HG03095 (cell line): ENCODE results near the gene EGFLAM.

Experiments used
- ATAC-seq: cut with Tn5 transposase; IDR thresholded peaks from one replicate; pipeline ENCODE4 v1.9.1; 2021; ENCODE audit warnings: moderate library complexity; ENCODE audit not compliant: unreplicated experiment

Gene EGFLAM

DNA sequence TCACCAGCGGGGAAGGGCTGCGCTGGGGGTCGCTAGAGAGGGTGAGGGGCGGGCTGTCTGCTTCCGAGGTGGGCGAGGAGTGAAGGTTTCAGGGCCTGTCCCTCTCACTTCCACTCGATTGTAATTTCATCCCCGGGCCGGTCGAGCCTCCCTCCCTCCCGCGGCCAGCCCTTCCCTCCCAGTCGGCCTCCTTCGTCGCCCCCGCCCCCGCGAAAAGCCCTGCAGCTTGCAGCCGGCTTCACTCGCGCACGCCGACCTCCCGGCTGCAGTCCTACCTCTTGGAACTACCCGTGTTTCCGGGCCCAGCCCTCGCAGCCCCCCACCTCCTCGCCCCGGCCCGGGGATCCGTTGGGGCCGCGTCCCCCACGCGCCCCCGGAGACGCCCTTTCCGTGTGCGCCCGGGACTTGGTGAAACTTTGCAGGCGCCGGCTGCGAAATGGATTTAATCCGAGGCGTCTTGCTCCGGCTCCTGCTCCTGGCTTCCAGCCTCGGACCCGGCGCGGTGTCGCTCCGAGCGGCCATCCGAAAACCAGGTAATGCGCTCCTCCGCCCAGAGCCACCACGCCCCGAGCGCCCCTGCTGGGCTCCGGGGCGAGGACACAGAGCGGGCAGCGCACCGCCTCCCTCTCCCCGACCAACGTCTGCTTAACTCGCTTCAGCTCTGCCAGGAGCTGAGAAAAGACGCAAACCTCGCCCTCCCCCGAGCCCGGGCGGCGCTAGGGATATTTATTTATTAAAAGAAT is at the start of gene EGFLAM:
Gene EGFLAM, plus strand, starts transcription at position 241 of the 743 bp plus-strand sequence. Its CDS starts 196 bp downstream, at position 437.
- no peak for ATAC-seq

DNA sequence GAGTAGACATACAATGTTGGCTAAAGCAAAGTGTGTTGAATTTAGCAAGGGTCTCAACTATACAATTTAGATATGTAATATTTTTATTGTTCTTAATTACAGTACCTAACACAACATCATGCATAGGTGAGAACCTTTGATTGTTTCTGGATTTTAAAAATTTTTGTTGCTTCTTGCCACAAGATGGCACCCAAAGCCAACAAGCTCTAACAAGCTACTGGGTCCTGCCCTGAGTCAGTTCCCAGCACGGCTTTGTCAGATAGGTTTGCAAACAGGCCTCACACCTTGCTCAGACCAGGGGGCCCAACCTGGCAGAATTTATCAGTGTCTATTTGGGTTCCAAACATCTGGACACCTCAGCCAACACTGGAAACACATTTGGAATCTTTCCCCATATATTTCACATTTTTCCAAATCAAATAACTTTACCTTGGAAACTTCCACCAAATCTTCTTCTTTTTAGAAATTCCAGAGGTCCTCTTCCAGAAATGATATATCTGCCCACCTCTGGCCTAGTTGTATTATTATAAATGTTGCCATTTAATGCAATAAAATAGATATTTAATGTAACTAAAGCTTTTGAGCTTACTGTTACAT is 49.5 kb upstream of the EGFLAM start:
- ATAC-seq = no peak

DNA sequence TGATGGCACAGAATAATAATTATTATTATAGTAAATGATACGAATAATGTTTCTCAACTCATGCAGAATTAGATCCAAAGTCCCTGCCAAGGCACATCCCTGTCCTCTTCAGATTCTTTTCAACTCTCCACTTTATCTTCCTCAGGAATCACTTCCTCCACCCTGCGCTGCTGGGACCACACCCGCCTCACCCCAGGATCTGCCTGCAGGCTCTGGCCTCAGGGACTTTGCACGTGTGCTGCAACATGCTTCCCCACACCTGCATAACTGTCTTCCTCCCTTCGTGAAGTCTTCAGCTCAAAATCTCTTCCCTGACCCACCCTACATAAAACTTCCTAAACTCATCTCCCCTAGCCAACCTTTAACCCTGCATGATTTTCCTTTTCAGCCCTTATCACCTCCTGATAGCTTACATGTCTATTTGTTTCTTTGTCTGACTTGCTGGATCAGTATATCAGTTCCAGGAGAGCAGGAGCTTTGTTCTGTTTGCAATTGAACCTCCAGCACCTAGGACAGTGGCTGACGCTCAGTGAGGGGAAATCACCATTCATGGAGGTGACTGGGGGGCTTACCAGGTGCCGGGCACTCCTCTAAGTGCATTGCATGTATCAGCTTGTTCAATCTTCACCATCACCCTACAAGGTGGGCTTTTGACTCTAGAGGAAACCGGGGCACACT is 47.5 kb upstream of the EGFLAM start:
- ATAC-seq = no peak

DNA sequence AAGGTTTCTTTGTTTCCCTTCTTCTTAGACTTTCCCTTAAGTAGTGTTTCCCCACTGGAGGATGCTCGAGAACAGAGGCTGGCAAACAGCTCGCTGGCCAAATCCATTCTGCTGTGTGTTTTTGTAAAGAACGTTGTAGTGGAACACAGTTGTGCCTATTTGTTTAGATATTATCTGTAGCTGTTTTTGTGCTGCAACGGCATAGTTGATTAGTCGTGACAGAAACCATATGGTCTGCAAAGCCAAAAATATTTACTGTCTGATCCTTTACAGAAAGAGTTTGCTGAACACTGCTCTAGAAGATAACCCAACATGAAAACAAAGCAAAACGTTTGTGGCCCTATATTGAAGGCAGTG is 47.0 kb upstream of the EGFLAM start:
- no peak for ATAC-seq

DNA sequence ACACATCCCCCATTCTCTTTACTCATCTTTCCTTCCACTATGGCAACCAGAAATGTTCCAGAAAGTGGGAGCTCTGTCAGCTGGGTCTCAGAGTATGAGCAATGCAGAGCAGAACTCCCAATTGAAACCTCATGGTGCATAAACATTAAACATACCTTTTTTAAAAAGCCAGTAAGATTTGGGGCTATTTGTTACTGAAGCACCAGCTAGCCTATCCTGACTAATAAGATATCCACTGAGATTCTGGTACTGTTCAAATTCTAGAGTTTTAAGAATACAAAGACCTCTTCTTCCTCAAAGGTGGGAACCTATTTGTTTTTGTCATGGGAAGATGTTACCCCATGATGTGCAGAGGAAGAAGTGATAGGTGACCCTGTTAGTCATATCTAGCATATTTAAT is 46.1 kb upstream of the EGFLAM start:
- ATAC-seq = no peak

DNA sequence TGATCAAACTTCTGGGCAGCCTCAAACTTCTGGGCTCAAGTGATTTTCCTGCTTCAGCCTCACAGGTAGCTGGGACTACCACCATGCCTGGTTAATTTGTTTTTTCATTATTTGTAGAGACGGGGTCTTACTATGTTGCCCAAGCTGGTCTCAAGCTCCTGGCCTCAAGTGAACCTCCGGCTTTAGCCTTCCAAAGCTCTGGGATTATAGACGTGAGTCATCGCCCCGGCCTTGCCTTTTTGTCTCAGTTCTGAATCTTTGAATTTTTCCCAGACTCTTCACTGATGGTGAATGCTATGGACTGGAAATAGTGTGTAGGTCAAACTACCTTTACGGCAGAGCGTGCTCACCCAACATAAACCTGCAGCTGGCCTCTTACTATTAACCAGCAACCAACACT is 32.3 kb upstream of the EGFLAM start:
- no peak for ATAC-seq

DNA sequence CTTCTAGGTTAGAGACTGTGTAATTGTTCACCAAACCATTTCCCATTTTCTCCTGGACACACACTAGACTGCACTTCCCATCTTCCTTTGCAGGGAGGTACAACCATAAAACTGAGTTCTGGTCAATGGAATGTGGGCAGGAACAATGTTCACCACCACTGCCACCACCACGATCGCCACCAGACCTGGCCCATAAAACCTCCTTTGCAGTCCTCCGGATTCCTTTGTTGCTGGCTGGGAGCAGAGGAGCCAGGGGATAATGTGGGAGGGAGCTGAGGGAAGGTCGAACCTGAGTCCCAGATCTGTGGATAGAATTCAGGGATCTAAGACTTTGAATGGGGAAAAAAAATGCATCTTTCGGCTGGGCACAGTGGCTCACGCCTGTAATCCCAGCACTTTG is 29.4 kb upstream of the EGFLAM start:
- no peak for ATAC-seq

DNA sequence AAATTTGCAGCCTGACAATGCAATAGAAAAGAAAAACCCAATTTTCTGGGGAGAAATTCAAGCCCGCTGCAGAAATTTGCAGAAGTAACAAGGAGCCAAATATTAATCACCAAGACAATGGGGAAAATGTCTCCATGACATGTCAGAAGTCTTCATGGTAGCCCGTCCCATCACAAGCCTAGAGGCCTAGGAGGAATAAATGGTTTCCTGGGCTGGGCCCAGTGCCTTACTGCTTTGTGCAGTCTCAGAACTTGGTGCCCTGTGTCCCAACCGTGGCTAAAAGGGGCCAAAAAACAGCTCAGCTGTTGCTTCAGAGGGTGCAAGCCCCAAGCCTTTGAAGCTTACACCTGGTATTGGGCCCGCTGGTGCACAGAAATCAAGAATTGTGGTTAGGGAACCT is 23.6 kb upstream of the EGFLAM start:
- no peak for ATAC-seq

DNA sequence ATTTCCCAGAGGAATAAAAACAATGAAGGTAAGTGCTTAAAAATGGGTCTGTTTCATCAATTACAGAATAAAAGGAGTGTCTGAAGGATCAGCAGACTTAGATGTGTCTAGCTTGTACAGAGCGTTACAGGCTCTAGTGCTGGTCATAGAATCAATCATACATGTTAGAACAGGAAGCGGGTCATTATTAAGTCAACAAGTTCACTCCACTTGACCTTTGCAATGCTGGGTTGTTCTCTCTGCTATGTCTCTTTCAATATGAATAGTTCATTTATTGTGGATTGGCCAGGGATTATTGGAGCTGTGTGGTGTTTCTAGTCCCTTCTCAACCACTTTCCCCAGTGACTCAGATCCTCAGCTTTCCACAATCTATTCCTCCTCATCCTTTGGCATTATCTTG is 20.7 kb upstream of the EGFLAM start:
- no peak for ATAC-seq

DNA sequence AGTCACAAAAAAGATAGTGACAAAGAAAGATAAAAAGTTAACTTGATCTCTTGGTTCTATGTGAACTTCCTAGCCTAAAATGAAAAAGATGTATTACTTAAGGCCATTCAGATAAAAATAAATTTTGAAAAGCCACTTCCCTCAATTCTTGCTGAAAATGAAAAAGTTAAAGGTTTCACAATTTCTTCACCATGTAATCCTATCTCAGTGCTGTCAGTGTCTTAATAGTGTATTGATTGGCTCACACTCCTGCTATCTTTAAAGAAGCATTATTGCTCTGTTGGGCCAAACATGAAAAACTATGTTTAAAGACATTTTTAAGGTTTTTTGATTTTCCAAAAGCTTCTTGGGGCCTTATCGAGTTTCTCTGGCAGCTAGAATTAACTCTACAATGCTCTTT is 18.1 kb upstream of the EGFLAM start:
- no peak for ATAC-seq

DNA sequence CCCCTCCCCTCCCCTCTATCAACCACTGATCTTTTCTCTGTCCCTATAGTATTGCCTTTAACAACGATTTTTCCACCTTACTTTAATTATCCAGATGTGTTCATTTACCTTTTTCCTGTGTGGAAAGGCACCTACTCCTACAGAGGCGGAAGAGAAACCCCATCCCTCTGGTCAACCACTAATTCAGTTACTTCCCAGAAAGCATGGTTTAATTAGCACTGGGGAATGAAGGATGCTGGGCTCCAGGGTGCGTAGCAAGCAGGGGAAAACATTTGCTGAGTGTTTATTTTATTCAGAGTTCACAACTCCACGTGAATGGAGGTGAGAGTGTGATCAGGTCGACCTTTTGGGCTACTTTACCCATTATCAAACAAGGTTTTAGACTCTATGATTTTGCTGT is 16.7 kb upstream of the EGFLAM start:
- ATAC-seq = no peak

DNA sequence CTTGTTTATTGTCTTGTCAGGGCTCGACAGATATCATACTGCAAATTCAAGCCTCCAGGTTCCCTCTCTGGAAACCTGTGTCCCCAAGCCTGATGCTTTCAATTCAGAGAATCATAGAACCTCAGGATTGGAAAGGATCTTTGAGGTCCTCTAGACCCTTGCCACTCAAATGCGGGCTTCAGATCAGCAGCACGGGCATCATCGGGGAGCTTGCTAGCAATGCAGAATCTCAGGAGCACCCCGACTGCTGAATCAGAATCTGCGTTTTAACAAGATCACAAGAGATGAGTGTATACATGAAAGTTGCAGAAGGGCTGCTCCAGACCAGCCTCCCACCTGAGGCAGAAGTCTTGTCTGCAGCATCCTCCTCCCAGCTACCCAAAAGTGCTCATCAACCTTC is 13.1 kb upstream of the EGFLAM start:
- ATAC-seq = no peak

DNA sequence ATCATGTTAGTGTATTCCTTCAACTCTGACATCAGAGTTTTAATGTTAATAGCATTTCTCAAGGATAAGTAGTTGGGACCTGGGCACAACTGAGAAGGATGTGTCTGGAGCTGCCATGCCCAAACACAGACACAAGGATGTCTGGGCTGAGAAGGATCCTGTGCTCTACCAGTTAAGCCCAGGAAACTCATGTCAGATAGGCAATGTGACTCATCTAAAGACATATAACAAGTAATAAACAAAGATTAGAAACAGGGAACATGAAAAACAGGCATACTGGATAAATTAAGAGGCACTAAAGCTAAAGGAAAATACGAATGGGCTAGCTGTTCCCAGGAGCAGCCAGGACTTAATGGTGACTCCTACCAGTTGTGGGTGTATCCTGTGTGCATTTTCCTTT is 9.1 kb upstream of the EGFLAM start:
- ATAC-seq = no peak

DNA sequence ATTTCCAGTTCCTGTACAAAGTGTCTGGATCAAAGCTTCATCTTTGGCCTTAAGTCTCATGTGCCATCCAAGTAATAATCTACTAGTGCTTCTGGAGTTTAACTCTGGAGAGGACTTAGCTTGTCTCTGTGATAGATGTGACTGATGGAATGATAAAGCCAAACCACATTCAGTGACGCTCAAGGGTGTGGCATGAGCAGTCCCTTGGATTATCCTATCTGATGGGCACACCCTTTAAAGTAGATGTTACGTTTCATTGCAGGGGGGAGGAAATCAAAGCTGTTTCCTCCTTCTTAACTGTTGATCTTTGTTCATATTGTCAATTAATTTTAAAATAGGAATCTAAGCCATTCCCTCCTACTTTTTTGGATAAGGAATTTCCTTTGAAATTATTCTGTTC is 8.5 kb upstream of the EGFLAM start:
- no peak for ATAC-seq

DNA sequence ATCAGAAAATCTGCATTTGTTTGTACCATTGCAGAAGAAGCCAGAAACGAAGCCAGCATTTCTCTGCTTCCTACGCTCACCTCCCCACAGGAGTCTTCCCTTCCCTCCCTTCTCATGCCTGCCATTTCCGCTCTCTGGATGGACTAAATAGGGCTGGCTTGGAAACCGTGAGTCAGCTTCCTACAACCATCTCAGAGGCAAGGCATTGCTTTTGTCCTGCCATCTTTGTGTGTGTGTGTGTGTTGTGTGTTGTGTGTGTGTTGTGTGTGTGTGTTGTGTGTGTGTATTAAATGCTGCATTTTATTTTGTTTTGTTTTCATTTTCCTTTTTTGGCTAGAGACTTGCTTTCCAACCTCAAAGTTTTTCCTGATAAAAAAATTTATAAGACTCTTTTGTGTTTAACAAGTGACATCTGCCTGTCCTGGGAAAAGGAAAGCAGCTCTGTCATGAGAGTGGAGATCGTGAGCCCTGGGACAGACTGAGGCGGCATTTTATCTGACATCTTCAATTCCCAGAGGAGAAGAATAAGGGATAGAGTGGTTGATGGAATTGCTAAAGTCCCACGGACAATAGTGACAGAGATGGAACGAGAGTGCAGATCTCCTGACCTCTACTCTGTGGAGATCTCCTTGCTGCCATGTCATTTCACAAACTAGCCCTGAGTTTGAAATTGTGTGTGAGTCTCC is 7.5 kb upstream of the EGFLAM start:
- ATAC-seq = no peak

DNA sequence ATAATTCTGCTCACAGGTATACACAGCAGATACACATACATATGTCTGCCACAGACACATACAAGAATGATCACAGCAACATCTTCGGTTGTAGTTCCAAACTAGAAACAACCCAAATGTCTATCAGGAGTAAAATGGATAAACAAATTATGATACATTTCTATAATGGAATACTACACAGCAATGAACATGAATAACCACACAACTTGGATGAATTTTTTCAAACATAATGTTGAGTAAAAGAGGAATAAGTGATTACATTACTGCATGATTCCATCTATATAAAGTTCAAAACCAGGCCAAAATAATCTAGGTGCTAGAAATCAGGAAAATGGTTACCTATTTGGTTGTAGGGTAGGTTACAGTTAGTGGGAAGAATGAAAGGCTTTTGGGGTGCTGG is 4.6 kb upstream of the EGFLAM start:
- ATAC-seq = no peak

DNA sequence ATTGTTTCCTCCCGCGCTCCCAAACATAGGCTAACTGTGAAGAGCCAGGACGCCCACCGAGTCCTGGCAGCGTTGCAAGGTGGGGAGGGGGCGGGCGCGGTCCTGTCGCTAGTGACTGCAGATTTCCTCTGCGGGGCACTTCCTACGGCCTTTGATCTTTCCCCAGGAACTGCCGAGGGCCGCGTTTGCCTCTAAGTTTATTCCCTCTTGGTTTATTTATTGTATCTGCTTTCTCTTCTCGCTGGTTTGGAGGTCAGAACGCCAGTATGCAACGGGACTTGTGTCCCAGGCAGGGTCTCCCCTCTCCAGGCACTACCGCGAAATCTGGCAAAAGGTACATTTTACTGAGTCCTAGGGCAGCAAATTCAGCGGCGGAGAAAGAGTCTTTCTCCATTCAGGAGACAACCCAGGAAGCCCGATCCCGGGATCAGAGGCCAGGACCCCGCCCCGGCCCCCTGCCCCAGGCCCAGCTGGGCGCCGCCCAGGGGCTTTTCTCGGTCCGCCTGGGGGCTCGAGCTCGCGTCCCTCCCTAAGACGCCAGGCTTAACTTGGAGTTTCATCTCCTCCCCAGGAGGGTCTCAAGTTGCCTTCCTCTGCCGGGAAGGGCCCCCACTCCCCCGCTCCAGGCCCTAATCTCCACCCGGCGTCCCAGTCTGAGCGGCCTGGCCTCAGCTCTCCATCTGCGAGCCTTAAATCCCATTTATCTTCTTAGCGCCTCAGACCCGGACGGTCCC is 884 bp upstream of the EGFLAM start:
- ATAC-seq = no peak

DNA sequence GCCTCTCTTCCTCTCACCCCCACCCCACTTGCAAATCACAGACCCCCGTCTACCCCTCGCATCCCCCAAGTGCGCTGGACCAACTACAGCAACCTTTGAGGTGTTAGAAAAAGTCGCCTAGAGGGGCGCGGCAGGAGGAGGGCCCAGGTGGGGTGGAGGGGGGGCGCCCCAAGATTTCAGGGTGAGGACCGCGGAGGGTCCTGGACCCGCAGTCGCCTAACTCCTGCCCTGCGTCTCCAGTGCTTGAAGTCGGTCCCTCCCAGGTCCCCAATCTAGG is 379 bp upstream of the EGFLAM start:
- ATAC-seq = no peak

DNA sequence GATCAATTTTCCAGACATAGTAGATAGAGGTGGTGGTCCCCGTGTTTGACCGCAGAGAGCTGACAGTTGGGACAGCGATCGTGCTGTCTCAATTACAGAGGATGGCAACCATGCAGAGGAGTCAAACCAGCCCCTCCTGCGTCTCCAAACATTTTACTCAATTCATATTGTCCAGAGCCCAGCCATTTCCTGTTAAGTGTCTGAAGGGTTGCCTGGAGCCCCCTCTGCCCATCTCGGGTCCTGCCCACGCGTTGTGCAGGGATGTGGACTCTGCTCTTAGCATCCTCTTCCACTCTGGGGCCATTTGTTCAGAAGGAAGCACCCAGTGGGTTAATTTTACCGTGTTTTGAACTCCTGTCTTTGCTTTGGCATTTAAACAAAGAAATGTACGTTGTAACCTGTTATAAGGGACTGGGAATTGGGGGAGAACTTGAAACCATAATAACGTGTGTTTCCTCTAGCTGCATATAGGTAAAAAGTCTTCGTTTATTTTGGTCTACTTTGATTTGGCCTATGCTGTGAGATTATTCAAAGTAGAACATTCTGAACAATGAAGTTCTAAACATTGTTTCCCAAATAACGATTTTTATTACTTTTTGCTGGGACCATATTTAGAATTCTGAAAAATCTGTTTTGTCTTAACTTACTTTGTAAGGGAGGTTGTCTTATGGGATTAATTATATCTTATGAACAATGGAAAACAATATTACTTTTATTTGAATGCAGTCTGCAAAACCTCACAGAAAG is 876 bp downstream of the EGFLAM start:
- ATAC-seq = no peak

DNA sequence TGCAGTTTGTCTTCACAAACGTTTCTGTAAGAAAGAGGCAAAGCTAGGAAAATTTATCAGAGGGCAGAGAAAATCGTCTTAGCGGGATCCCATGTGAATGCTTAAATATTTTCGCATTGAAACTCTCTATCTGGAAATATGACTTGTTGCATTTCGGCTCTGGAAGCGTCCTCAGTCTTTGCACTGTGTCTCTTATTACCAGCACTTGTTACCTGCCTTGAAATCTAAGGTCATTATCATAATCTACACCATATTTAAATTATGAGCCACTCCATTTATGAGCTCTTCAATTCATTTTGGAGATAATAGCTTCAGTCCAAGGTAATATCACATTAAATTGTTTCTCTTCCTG is 1.4 kb downstream of the EGFLAM start:
- ATAC-seq = no peak

DNA sequence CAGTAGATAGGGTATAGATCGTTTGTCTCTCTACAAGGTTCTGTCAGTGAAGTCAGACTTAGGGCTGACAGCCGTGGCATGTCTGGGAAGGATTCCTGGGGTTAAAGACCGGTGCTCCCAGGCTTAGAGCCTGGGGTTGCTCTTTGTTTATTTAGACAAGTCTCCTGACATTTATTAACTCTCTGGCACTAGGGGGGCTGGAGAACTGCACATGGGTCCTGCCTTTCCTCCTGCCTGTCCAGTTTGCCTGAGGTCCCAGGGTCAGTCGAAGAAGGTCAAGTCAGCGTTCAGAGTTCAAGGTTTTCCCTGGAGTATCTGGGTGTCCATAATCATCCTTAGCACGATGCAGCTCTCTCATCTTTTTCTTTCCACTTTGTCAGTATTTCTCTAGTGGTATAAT is 5.6 kb downstream of the EGFLAM start:
- no peak for ATAC-seq
